22Rv1 (cell line): Measurements from ENCODE around the gene PHKB.

Source experiments
- H3K27ac ChIP-seq: fragments of 450-650 bp; 2 replicates; pipeline ENCODE4 v1.5.1; 2017
- ZFX ChIP-seq: fragments of 450-650 bp; IDR thresholded peaks from 2 replicates; pipeline ENCODE4 v1.6.1; 2017; ENCODE audit warnings: antibody characterized with exemption, borderline replicate concordance
- TF ChIP-seq, protein P1 (sequence below): fragments of 450-650 bp; IDR thresholded peaks from 2 replicates; pipeline ENCODE4 v1.5.1; 2017; ENCODE audit warnings: mild to moderate bottlenecking

PHKB gene

DNA sequence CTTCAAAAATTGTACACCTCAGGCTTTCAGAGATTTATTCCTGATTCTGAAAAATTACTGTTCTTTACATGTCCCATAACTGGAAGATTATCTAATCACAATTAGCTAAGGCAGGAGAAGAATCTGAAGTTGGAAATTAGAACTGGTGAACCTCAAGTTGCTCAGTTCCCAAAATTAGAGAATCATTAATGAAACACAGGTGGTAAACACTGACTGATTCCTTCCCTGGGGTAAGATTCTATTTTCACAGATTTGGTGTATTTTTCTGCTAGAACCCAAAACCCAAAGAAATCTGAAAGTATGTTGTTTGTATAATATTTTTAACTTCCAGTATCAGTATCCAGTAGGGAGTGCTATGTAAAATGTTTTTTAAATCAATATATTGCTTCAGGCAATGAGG, 25.7 kb downstream of the PHKB start:
- no peak for TF ChIP-seq ZFX
- TF ChIP-seq, protein P1, sequence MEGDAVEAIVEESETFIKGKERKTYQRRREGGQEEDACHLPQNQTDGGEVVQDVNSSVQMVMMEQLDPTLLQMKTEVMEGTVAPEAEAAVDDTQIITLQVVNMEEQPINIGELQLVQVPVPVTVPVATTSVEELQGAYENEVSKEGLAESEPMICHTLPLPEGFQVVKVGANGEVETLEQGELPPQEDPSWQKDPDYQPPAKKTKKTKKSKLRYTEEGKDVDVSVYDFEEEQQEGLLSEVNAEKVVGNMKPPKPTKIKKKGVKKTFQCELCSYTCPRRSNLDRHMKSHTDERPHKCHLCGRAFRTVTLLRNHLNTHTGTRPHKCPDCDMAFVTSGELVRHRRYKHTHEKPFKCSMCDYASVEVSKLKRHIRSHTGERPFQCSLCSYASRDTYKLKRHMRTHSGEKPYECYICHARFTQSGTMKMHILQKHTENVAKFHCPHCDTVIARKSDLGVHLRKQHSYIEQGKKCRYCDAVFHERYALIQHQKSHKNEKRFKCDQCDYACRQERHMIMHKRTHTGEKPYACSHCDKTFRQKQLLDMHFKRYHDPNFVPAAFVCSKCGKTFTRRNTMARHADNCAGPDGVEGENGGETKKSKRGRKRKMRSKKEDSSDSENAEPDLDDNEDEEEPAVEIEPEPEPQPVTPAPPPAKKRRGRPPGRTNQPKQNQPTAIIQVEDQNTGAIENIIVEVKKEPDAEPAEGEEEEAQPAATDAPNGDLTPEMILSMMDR: no peak
- no peak overlapping the region for H3K27ac ChIP-seq

GRCh38 chr16:47488051-47488450, 26.9 kb downstream of the PHKB start:
- TF ChIP-seq, protein P1: no peak
- TF ChIP-seq ZFX: no peak
- H3K27ac ChIP-seq: no peak overlapping the region

- no peak overlapping the region for H3K27ac ChIP-seq
- no peak for TF ChIP-seq ZFX
- TF ChIP-seq, protein P1: no peak
These were observed 29.3 kb downstream of the PHKB start for GRCh38 chr16:47490471-47490870.

- TF ChIP-seq, protein P1: no peak
- no peak for TF ChIP-seq ZFX
- no peak overlapping the region for H3K27ac ChIP-seq
These were observed 30.9 kb downstream of the PHKB start for GRCh38 chr16:47492036-47492427.

DNA sequence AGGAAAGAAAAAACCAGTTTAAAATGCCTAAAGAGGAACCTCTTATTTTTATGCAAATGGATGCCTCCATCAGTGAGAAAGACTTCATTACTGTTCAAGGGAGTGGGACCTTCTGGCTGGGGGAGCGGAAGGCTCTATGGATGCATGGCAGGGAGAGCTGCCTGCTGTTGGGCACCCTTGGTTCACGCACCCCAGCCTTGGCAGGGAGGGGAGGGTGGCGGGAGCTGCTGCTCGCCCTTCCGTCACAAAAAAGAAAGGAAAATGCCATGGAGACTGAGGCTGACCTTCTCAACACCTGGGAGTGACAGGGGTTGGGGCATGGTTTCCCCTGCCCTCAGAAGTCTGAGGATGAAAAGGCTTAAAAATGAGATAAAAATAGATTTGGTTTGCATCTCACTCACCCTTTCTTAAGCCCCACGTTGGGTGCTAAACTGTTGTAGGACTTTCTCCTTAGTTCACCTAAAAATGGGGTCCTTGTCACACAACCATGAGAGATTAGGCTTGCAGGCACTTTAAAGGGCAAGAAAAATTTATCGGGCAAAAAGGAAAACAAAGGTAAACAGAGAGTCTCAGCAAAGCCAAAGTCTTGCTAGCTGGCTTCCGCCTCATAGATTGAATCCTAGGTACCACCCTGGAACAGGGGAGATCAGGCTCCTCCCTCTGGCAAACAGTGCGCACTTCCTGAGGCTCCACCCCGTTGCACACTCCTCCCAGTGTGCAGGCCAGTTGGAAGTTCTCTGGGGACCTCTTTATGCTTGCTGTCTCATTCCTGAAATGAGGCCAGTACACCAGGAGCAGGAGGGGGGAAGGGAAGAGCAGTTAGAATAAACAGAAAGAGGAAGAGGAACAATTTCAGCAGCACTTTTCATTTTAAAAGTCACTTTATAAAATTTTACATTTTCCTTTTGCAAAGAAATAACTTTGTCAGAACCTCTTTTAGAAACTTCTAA, 31.6 kb downstream of the PHKB start:
- no peak for TF ChIP-seq ZFX
- no peak overlapping the region for H3K27ac ChIP-seq

DNA sequence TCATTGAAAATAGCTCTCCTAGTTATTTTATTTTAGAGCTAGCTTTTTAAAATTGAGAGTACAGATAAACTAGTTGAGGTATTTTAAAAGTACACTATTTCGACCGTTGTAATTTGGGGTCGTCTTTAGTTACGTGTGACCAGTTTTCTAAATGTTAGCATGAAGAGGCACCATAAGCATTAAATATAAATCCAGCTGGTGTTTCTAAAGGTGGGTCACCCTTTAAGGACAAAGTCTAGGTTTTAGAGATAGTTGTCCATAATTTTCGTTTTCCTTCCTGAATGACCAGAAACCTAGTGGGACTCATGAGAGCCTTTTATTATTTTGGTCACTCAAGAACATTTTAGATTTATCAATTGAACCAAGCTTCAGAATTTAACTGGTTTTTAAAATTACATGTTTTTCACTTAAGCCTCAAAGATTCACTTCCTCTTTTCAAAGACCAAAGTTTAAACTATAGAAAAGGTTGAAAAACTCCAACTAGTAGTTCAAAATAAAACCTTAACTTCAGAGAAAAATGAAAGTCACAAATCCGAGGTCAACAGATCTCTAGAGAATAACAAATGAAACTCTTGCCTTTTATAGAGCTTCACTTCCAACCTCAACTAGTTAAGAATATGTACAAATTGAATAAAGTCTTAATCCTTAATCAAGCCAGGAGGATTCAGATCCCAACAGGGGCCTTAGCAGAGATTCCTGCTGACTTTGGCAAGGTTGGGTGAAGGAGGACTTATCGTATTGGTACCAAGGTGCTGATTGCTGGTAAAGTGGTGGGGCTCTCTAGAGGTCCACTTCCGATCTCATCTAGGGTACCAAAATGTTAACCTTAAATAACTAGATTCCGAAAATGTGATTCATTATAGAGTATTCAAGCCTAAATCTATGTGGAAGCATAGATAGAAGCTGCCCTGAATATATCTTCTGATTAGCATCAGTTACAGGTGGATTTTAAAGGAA, 32.5 kb downstream of the PHKB start:
- TF ChIP-seq ZFX: no peak
- TF ChIP-seq, protein P1: no peak
- no peak overlapping the region for H3K27ac ChIP-seq

DNA sequence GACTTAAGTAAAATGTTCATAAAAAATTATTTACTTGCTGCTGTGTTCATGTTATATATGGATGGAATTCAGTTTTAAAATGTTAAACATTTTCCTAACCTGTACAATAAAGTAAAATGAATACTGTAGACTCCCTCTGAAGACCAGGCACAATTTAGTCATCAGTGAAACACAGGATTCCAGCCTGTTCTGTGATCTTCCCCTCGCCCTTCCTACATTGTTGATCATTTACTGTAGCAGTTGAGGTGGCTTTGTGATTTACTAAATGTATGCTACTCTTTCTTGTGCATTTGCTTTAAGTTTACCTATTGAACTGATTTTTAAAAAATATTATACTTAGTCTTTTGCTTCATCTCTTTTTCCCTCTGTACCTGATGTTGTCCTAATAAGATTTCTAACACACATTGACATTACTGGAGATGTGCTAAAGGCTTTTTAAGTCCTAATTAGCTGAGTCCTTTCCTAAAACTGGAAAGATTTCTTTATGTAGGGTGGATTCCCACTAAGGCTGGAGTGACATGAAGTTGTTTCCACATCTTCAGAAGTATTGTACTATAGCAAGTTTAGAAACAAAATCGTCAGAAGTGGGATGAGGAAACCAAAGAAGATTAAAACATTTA, 38.1 kb downstream of the PHKB start:
- no peak overlapping the region for H3K27ac ChIP-seq
- TF ChIP-seq ZFX: no peak
- TF ChIP-seq, protein P1: no peak
